GM23338 (cell line): ENCODE measurements around the gene AP3D1. TPM values are rescaled to one million over a fixed set of nuclear protein-coding genes. Genes with fewer than 3 reads are reported as not detected.

ENCODE experiments used
- ATAC-seq: fragments of 200-7000 bp; cut with Tn5 transposase; 3 replicates; pipeline ENCODE4 v1.9.1; 2020
- DNase-seq: peaks from one replicate; pipeline ENCODE4 v3.0.0-alpha.2; 2015; ENCODE audit warnings: low spot score
- H2AFZ ChIP-seq: fragments of 200-600 bp; sonication (generic); 2 replicates; pipeline ENCODE4 v1.8.0; 2016; ENCODE audit warnings: antibody characterized with exemption, mild to moderate bottlenecking, moderate library complexity
- H3F3A ChIP-seq: fragments of 200-600 bp; sonication (generic); replicated peaks from 2 replicates; pipeline ENCODE4 v1.8.0; 2017; ENCODE audit warnings: antibody characterized with exemption, mixed run types, low read depth
- H3K27ac ChIP-seq: fragments of 200-600 bp; sonication (generic); 2 replicates; pipeline ENCODE4 v1.6.1; 2016; ENCODE audit warnings: low read depth
- H3K27me3 ChIP-seq: fragments of 200-600 bp; sonication (generic); 2 replicates; pipeline ENCODE4 v1.8.0; 2016; ENCODE audit warnings: mild to moderate bottlenecking, mixed run types, moderate library complexity; ENCODE audit not compliant: insufficient read depth
- H3K36me3 ChIP-seq: fragments of 200-600 bp; sonication (generic); 2 replicates; pipeline ENCODE4 v1.8.0; 2016; ENCODE audit warnings: mild to moderate bottlenecking; ENCODE audit not compliant: insufficient read depth
- H3K4me1 ChIP-seq: fragments of 200-600 bp; sonication (generic); 2 replicates; pipeline ENCODE4 v1.8.0; 2016; ENCODE audit warnings: mild to moderate bottlenecking, moderate library complexity; ENCODE audit not compliant: insufficient read depth
- H3K4me2 ChIP-seq: fragments of 200-600 bp; sonication (generic); 2 replicates; pipeline ENCODE4 v1.7.1; 2017; ENCODE audit warnings: mixed run types
- H3K4me3 ChIP-seq: fragments of 200-600 bp; sonication (generic); 2 replicates; pipeline ENCODE4 v1.6.1; 2016; ENCODE audit warnings: mixed run types
- H3K79me2 ChIP-seq: fragments of 200-600 bp; sonication (generic); replicated peaks from 2 replicates; pipeline ENCODE4 v1.8.0; 2017; ENCODE audit warnings: mild to moderate bottlenecking; ENCODE audit not compliant: insufficient read depth
- H3K9me2 ChIP-seq: fragments of 200-600 bp; sonication (generic); 2 replicates; pipeline ENCODE4 v1.8.0; 2017; ENCODE audit not compliant: insufficient read depth
- H4K20me1 ChIP-seq: fragments of 200-600 bp; sonication (generic); replicated peaks from 2 replicates; pipeline ENCODE4 v1.8.0; 2017; ENCODE audit warnings: mild to moderate bottlenecking; ENCODE audit not compliant: insufficient read depth
- H3K27ac Mint-ChIP-seq: 2 replicates; pipeline ENCODE4 v1.8.0; 2020; ENCODE audit warnings: inconsistent platforms, mild to moderate bottlenecking, moderate library complexity, mixed read lengths
- H3K27me3 Mint-ChIP-seq: 3 replicates; pipeline ENCODE4 v1.8.0; 2022; ENCODE audit warnings: low read depth, mild to moderate bottlenecking, moderate library complexity, mixed read lengths, inconsistent platforms; ENCODE audit not compliant: insufficient read depth, poor library complexity
- H3K36me3 Mint-ChIP-seq: 3 replicates; pipeline ENCODE4 v1.8.0; 2021; ENCODE audit warnings: low read depth, mild to moderate bottlenecking, inconsistent platforms, moderate library complexity, mixed read lengths
- H3K4me1 Mint-ChIP-seq: 3 replicates; pipeline ENCODE4 v1.8.0; 2020; ENCODE audit warnings: mild to moderate bottlenecking, inconsistent platforms, mixed read lengths
- H3K4me3 Mint-ChIP-seq: 3 replicates; pipeline ENCODE4 v1.8.0; 2021; ENCODE audit warnings: moderate library complexity, mild to moderate bottlenecking, inconsistent platforms, mixed read lengths
- H3K9me3 Mint-ChIP-seq: 3 replicates; pipeline ENCODE4 v1.8.0; 2020; ENCODE audit warnings: moderate library complexity, mild to moderate bottlenecking, inconsistent platforms, mixed read lengths
- CREB1 ChIP-seq: fragments of 250-450 bp; sonication (Bioruptor Pico); IDR thresholded peaks from 2 replicates; pipeline ENCODE4 v1.5.0; 2020; ENCODE audit warnings: low read depth, mild to moderate bottlenecking, moderate library complexity
- EZH2 ChIP-seq: fragments of 200-600 bp; sonication (generic); IDR thresholded peaks from one replicate; pipeline ENCODE4 v1.8.0; 2017; ENCODE audit warnings: antibody characterized with exemption, mild to moderate bottlenecking, low read depth; ENCODE audit not compliant: unreplicated experiment
- EZH2phosphoT487 ChIP-seq: fragments of 200-600 bp; sonication (generic); IDR thresholded peaks from one replicate; pipeline ENCODE4 v1.8.1; 2018; ENCODE audit warnings: antibody characterized with exemption; ENCODE audit not compliant: unreplicated experiment
- JUNB ChIP-seq: IDR thresholded peaks from one replicate; pipeline ENCODE4 v1.6.1; 2016; ENCODE audit warnings: antibody characterized with exemption; ENCODE audit not compliant: unreplicated experiment
- NANOG ChIP-seq: IDR thresholded peaks from 2 replicates; pipeline ENCODE4 v1.6.1; 2016; ENCODE audit warnings: antibody characterized with exemption, borderline replicate concordance
- POLR2AphosphoS5 ChIP-seq: IDR thresholded peaks from 2 replicates; pipeline ENCODE4 v1.6.1; 2016; ENCODE audit warnings: antibody characterized with exemption, low read depth
- STAT1 ChIP-seq: IDR thresholded peaks from one replicate; pipeline ENCODE4 v1.6.1; 2016; ENCODE audit warnings: antibody characterized with exemption; ENCODE audit not compliant: unreplicated experiment
- ZNF114 ChIP-seq: fragments of 250-450 bp; sonication (Bioruptor Pico); IDR thresholded peaks from 2 replicates; pipeline ENCODE4 v1.5.0; 2020; ENCODE audit warnings: mild to moderate bottlenecking, moderate library complexity
- ZNF331 ChIP-seq: fragments of 250-450 bp; sonication (Bioruptor Pico); IDR thresholded peaks from 2 replicates; pipeline ENCODE4 v1.5.0; 2020; ENCODE audit warnings: low read depth, mild to moderate bottlenecking, moderate library complexity
- polyA plus RNA-seq: library from polyadenylated mRNA; unstranded; fragments of >200 nt; fragmentation: Nextera tagmentation; extraction: Ambion mirVana; gene quantifications from 2 replicates; pipeline ENCODE4 v1.2.1, GENCODE V29; 2016
- total RNA-seq: library from RNA; depleted of rRNA; stranded (reverse); fragments of >200 nt; shearing (Covaris generic); gene quantifications from 2 replicates; pipeline ENCODE4 v1.2.3, GENCODE V29; 2014
- TF ChIP-seq, protein P1 (sequence below): IDR thresholded peaks from one replicate; pipeline ENCODE4 v1.6.1; 2018; ENCODE audit warnings: antibody characterized with exemption; ENCODE audit not compliant: unreplicated experiment
- TF ChIP-seq, protein P2 (sequence below), 2 experiments: fragments of 200-600 bp in 1 of 2; sonication (generic) in 1 of 2; conservative IDR thresholded peaks; 2 replicates each; pipeline versions ENCODE4 v1.5.1 to v1.6.1; 2016 to 2017; ENCODE audit warnings: antibody characterized with exemption in 2 of 2, low read depth in 2 of 2, mild to moderate bottlenecking in 2 of 2, moderate library complexity in 1 of 2
- TF ChIP-seq, protein P3 (sequence below): IDR thresholded peaks from 2 replicates; pipeline ENCODE4 v1.6.1; 2016; ENCODE audit warnings: antibody characterized with exemption
- TF ChIP-seq, protein P4 (sequence below): fragments of 250-450 bp; sonication (Bioruptor Pico); IDR thresholded peaks from 2 replicates; pipeline ENCODE4 v1.5.0; 2020; ENCODE audit warnings: mild to moderate bottlenecking, moderate library complexity

Gene AP3D1
- total and polyA plus RNA-seq, 2 experiments from 2014 or later, result 101 to 236 TPM

DNA sequence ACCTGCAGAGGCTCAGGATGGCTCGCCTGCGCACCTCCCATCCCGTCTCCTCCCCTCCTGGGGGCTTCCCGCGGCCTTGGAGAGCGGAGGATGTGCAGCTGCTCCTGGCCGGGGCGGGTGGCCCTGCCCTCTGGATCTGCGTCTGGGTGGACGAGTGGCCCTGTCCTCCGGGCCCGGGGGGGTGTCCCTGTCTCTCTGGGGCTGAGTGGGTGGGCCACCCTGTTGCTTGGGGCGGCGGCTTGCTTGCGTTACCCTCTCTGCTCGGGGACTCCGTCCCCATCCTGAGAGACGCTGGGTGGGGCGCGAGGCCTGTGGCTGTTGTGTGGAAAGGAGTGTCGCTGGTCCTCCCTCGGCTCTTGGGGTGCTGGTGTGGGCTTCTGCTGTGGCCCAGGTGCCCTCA lies 47.0 kb upstream of the AP3D1 start:
- TF ChIP-seq, protein P1, sequence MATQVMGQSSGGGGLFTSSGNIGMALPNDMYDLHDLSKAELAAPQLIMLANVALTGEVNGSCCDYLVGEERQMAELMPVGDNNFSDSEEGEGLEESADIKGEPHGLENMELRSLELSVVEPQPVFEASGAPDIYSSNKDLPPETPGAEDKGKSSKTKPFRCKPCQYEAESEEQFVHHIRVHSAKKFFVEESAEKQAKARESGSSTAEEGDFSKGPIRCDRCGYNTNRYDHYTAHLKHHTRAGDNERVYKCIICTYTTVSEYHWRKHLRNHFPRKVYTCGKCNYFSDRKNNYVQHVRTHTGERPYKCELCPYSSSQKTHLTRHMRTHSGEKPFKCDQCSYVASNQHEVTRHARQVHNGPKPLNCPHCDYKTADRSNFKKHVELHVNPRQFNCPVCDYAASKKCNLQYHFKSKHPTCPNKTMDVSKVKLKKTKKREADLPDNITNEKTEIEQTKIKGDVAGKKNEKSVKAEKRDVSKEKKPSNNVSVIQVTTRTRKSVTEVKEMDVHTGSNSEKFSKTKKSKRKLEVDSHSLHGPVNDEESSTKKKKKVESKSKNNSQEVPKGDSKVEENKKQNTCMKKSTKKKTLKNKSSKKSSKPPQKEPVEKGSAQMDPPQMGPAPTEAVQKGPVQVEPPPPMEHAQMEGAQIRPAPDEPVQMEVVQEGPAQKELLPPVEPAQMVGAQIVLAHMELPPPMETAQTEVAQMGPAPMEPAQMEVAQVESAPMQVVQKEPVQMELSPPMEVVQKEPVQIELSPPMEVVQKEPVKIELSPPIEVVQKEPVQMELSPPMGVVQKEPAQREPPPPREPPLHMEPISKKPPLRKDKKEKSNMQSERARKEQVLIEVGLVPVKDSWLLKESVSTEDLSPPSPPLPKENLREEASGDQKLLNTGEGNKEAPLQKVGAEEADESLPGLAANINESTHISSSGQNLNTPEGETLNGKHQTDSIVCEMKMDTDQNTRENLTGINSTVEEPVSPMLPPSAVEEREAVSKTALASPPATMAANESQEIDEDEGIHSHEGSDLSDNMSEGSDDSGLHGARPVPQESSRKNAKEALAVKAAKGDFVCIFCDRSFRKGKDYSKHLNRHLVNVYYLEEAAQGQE, result no peak
- TF ChIP-seq POLR2AphosphoS5, result no peak
- no peak for TF ChIP-seq CREB1 (CRISPR knock-in tag)
- TF ChIP-seq EZH2, result no peak
- TF ChIP-seq STAT1, result no peak
- TF ChIP-seq, protein P2, sequence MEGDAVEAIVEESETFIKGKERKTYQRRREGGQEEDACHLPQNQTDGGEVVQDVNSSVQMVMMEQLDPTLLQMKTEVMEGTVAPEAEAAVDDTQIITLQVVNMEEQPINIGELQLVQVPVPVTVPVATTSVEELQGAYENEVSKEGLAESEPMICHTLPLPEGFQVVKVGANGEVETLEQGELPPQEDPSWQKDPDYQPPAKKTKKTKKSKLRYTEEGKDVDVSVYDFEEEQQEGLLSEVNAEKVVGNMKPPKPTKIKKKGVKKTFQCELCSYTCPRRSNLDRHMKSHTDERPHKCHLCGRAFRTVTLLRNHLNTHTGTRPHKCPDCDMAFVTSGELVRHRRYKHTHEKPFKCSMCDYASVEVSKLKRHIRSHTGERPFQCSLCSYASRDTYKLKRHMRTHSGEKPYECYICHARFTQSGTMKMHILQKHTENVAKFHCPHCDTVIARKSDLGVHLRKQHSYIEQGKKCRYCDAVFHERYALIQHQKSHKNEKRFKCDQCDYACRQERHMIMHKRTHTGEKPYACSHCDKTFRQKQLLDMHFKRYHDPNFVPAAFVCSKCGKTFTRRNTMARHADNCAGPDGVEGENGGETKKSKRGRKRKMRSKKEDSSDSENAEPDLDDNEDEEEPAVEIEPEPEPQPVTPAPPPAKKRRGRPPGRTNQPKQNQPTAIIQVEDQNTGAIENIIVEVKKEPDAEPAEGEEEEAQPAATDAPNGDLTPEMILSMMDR (conservative IDR thresholded peaks at IDR 0.05; ENCODE audit: low read depth in 2 of 2), result no peak
- TF ChIP-seq ZNF331 (CRISPR knock-in tag), result no peak
- TF ChIP-seq, protein P3, sequence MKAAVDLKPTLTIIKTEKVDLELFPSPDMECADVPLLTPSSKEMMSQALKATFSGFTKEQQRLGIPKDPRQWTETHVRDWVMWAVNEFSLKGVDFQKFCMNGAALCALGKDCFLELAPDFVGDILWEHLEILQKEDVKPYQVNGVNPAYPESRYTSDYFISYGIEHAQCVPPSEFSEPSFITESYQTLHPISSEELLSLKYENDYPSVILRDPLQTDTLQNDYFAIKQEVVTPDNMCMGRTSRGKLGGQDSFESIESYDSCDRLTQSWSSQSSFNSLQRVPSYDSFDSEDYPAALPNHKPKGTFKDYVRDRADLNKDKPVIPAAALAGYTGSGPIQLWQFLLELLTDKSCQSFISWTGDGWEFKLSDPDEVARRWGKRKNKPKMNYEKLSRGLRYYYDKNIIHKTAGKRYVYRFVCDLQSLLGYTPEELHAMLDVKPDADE, result no peak
- TF ChIP-seq JUNB, result no peak
- TF ChIP-seq NANOG, result no peak
- no peak for TF ChIP-seq EZH2phosphoT487
- TF ChIP-seq, protein P4, sequence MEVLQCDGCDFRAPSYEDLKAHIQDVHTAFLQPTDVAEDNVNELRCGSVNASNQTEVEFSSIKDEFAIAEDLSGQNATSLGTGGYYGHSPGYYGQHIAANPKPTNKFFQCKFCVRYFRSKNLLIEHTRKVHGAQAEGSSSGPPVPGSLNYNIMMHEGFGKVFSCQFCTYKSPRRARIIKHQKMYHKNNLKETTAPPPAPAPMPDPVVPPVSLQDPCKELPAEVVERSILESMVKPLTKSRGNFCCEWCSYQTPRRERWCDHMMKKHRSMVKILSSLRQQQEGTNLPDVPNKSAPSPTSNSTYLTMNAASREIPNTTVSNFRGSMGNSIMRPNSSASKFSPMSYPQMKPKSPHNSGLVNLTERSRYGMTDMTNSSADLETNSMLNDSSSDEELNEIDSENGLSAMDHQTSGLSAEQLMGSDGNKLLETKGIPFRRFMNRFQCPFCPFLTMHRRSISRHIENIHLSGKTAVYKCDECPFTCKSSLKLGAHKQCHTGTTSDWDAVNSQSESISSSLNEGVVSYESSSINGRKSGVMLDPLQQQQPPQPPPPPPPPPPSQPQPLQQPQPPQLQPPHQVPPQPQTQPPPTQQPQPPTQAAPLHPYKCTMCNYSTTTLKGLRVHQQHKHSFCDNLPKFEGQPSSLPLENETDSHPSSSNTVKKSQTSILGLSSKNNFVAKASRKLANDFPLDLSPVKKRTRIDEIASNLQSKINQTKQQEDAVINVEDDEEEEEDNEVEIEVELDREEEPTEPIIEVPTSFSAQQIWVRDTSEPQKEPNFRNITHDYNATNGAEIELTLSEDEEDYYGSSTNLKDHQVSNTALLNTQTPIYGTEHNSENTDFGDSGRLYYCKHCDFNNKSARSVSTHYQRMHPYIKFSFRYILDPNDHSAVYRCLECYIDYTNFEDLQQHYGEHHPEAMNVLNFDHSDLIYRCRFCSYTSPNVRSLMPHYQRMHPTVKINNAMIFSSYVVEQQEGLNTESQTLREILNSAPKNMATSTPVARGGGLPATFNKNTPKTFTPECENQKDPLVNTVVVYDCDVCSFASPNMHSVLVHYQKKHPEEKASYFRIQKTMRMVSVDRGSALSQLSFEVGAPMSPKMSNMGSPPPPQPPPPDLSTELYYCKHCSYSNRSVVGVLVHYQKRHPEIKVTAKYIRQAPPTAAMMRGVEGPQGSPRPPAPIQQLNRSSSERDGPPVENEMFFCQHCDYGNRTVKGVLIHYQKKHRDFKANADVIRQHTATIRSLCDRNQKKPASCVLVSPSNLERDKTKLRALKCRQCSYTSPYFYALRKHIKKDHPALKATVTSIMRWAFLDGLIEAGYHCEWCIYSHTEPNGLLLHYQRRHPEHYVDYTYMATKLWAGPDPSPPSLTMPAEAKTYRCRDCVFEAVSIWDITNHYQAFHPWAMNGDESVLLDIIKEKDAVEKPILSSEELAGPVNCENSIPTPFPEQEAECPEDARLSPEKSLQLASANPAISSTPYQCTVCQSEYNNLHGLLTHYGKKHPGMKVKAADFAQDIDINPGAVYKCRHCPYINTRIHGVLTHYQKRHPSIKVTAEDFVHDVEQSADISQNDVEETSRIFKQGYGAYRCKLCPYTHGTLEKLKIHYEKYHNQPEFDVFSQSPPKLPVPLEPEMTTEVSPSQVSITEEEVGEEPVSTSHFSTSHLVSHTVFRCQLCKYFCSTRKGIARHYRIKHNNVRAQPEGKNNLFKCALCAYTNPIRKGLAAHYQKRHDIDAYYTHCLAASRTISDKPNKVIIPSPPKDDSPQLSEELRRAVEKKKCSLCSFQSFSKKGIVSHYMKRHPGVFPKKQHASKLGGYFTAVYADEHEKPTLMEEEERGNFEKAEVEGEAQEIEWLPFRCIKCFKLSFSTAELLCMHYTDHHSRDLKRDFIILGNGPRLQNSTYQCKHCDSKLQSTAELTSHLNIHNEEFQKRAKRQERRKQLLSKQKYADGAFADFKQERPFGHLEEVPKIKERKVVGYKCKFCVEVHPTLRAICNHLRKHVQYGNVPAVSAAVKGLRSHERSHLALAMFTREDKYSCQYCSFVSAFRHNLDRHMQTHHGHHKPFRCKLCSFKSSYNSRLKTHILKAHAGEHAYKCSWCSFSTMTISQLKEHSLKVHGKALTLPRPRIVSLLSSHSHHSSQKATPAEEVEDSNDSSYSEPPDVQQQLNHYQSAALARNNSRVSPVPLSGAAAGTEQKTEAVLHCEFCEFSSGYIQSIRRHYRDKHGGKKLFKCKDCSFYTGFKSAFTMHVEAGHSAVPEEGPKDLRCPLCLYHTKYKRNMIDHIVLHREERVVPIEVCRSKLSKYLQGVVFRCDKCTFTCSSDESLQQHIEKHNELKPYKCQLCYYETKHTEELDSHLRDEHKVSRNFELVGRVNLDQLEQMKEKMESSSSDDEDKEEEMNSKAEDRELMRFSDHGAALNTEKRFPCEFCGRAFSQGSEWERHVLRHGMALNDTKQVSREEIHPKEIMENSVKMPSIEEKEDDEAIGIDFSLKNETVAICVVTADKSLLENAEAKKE, result no peak
- TF ChIP-seq ZNF114 (CRISPR knock-in tag), result no peak
- DNase-seq, result no peak
- Histone ChIP-seq H4K20me1 (no peaks in the 10 kb centered on the region; the same call in none of the 2 replicates), H3K9me2 (no peaks in the 10 kb centered on the region), H3K4me2 (no peak overlapping the region), H2AFZ (no peak overlapping the region), H3K36me3 (no peaks in the 10 kb centered on the region; the same call in 1 of the 2 replicates), H3K79me2 (peaks cover 30% of the 10 kb centered on the region), H3K27me3 (no peaks in the 10 kb centered on the region), H3F3A (0 out of 2 replicates have a peak, but pooled peaks cover 6% of the 10 kb centered on the region), H3K4me1 (no peaks in the 10 kb centered on the region), H3K27ac (peak overlapping the region; percentile 74), H3K4me3 (no peak overlapping the region)
- ATAC-seq, result no peak
- Mint-ChIP-seq H3K4me1 (peaks cover 6% of the 10 kb centered on the region; the same call in 1 of the 3 replicates), H3K27ac (peak overlapping the region; percentile 73), H3K27me3 (peaks cover 5% of the 10 kb centered on the region), H3K4me3 (no peak overlapping the region), H3K36me3 (peaks cover 28% of the 10 kb centered on the region), H3K9me3 (no peaks in the 10 kb centered on the region; the same call in 2 of the 3 replicates)
